IPS-11a (cell line): ENCODE results near the gene STYXL1.
A peak's percentile ranks its signal among the peaks of the same experiment; 100 is the strongest.

Experiments
- H3K4me3 ChIP-seq: one replicate; pipeline ENCODE4 v1.5.1; 2013; ENCODE audit warnings: low read depth, low read length, control low read depth

The STYXL1 gene

GRCh38 chr7:75995052-75995471 lies 52.7 kb downstream of the STYXL1 start:
- peak overlapping the region; percentile 30 for H3K4me3 ChIP-seq

DNA sequence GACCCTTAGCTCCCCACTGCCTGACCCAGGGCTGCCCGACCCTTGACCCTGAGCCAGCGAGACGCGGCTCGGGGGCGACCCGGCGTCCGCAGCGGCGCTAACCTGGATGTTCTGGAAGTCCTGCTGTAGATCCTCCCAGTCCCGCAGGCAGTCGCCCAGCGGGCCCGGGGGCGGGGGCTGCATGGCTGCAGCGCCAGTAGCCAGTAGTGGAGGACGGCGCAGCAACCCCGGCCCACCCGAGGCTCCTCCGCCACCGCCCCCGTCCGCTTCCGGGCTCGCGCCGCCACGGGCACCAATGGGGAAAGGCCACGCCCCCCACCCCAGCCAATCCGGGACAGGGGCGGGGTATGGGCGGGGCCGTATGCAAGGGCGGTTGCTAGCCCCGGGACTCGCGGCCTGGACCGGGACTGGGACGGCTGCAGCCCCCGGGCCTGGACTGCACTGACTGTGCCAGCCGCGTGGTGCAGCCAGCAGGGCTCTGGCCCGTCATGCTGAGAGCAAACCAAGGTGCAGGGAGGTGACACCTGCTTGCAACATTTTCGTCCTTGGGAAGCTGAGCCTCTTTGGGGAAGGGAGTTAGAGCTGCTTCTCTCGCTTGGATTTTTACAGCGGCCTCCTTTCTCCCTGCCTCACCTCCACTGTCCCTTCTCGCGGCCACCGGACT lies 53.3 kb downstream of the STYXL1 start, which contains the start of gene TMEM120A:
TSS of gene TMEM120A (minus strand) at position 208 of the 664 bp plus-strand sequence. CDS start at position 183, 25 bp downstream.
- H3K4me3 ChIP-seq, result peak within 1 kb of the TSS; percentile 66

DNA sequence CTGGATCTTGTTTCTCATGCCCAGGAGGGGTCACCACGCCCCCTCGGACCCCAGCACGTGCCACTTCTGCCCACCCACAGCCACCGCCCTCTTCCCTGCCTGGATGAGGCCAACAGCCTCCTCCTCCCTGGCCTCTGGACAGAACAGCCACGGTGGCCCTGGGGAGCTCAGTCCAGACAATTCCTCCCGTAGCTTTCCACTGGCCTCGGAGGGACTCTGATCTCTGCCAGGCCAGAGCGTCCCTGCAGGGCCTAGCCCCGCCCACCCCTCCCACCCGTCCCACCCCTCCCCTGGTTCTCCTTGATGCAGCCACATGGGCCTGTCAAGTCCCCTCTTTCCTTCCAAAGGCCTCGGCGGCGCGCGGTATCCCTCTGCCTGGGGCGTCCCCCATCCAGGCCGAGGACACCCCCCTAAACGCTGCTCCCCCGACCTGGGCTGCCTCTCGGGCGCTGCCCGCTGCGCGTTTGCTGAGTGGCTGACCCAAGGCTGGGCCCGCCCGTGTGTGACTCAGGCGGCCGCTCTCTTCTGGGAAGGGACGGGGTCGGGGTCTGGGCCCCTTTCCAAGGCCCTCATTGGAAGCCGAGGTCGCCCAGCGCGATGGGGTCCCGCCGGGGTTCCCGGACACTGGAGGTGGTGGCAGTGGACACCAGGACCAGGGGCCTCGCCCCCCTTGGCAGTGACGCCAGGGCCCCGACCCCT lies 54.0 kb downstream of the STYXL1 start:
- peak overlapping the region; percentile 66 for H3K4me3 ChIP-seq

- no peak overlapping the region for H3K4me3 ChIP-seq
These were observed 55.6 kb downstream of the STYXL1 start for GRCh38 chr7:75992083-75992755.

- no peak overlapping the region for H3K4me3 ChIP-seq
These were observed 56.2 kb downstream of the STYXL1 start for GRCh38 chr7:75991531-75992082.

DNA sequence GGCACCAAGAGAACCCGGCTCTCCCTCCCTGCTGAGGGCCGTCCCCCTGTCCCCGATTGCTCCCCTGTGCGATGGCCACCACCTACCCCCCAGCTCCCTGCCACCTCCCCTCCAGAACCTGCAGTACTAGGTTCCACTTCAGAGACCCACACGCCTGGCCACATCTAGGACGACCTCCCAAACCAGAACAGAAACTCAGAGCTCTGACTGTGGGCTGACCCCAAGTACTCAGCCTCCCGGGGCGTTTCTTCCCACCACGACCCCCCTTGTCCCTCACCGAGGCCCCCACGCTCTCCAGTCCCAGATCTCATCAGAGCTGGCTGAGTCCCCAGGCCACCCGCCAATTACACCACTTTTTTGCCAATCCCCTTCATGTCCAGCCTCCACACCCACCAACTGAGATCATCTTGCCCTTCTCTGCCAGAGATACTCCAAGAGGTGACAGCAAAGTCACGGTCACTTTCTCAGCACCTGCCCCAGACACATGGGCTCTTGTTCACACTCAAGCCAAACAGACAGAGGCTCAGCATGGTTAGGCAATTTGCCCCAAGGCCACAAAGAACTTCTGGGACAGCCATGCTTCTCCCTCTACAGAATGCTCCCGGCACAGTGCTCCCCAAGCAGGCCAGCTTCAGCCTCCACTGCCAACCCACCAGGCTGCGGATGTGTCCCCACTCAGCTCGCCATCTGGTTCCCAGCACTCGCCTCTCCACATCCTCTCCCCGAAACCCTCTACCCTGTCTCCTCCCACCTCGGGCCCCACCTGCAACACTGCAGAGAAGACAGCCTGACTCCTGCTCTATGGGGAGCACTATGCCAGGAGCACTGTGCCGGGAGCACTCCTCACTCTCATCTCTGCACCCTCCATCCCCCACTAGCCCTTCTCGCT lies 58.1 kb downstream of the STYXL1 start:
- H3K4me3 ChIP-seq, result no peak overlapping the region

DNA sequence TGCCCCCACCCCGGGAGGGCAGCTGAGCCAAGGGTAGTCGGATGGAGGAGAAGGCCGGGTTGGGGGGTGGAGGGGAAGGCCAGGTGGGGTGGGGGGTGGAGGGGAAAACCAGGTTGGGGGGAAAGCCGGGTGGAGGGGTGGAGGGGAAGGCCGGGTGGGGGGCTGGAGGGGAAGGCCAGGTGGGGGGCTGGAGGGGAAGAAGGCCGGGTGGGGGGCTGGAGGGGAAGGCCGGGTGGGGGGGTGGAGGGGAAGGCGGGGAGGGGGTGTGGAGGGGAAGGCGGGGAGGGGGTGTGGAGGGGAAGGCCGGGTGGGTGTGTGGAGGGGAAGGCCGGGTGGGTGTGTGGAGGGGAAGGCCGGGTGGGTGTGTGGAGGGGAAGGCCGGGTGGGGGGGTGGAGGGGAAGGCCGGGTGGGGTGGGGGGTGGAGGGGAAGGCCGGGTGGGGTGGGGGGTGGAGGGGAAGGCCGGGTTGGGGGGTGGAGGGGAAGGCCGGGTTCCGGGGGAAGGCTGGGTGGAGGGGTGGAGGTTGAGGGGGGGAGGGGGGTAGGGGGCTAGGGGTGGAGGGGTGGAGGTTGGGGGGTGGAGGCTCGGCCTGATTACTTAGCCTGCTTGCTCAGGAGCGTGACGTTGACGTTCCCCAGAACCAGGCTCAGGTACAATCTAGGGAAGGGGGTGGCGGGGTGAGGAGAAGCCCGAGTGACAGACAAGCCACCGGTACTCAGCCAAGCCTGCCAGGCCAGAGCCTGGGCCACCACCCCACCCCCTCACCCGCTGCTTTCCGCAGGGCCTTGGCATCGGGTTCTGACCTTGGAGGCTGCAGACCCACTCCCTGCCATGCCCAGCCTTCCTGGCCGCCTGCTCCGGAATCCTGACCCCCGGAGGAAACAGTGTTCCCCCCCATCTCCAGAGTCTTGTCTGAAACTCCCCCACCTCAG lies 59.0 kb downstream of the STYXL1 start:
- no peak overlapping the region for H3K4me3 ChIP-seq

- H3K4me3 ChIP-seq, result no peak overlapping the region
These were observed 59.8 kb downstream of the STYXL1 start for GRCh38 chr7:75987805-75988567.

DNA sequence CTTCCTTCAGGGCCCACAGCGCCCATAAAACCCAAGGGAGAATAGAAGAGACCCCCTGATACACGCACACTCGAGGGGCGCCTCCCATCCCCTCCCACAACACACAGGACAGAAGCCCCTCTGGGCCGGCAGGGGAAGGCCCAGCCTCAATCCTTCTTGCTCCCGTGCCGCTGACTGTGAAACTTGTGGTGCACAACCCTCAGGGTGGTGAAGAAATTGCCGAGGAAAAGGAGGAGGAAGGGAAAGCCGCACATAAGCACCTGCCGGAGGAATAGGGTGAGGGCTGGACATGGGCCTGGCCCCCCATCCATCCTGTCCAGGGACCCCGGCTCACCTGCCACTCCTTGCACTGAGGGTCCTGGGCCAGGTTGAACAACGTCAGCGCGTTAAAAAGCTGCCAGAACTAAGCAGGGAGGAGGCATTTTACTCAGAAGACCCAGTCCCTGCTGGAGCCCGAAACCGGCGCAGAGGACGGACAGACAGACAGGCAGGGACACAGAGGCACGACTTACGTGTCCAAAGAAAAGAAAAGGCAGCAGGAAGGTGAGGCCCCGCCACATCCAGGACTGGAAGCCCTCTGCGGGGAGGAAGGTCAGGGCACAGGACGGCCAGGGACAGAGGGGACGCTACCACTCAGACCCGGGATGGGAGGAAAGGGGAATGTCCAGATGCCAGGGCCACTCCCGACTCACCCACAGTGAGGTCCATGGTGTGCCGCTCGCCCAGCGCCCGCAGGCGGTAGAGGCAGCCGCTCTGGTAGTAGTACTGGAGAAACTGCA lies 60.6 kb downstream of the STYXL1 start:
- H3K4me3 ChIP-seq, result no peak overlapping the region

DNA sequence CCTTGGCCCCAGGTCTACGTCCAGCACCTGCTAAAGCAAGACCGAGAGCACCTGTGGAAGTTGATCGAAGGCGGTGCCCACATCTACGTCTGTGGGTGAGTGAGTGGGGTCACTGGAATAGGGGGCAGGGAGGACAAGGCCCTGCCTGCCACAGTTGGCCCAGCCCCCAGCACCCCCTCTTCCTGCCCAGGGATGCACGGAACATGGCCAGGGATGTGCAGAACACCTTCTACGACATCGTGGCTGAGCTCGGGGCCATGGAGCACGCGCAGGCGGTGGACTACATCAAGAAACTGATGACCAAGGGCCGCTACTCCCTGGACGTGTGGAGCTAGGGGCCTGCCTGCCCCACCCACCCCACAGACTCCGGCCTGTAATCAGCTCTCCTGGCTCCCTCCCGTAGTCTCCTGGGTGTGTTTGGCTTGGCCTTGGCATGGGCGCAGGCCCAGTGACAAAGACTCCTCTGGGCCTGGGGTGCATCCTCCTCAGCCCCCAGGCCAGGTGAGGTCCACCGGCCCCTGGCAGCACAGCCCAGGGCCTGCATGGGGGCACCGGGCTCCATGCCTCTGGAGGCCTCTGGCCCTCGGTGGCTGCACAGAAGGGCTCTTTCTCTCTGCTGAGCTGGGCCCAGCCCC lies 61.5 kb downstream of the STYXL1 start:
- H3K4me3 ChIP-seq, result no peak overlapping the region

DNA sequence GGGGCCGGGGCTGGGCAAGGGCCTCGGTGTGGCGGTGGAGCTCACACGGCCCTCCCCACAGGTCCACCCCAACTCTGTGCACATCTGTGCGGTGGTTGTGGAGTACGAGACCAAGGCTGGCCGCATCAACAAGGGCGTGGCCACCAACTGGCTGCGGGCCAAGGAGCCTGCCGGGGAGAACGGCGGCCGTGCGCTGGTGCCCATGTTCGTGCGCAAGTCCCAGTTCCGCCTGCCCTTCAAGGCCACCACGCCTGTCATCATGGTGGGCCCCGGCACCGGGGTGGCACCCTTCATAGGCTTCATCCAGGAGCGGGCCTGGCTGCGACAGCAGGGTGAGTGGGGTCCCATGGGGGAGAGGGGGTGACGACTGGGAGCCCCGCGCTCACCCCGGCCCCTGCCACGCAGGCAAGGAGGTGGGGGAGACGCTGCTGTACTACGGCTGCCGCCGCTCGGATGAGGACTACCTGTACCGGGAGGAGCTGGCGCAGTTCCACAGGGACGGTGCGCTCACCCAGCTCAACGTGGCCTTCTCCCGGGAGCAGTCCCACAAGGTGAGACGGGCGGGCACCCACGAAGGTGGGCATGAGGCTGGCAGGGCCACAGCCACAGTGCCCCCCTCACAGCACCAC lies 62.2 kb downstream of the STYXL1 start:
- no peak overlapping the region for H3K4me3 ChIP-seq

GRCh38 chr7:75985009-75985517 lies 62.7 kb downstream of the STYXL1 start:
- no peak overlapping the region for H3K4me3 ChIP-seq

DNA sequence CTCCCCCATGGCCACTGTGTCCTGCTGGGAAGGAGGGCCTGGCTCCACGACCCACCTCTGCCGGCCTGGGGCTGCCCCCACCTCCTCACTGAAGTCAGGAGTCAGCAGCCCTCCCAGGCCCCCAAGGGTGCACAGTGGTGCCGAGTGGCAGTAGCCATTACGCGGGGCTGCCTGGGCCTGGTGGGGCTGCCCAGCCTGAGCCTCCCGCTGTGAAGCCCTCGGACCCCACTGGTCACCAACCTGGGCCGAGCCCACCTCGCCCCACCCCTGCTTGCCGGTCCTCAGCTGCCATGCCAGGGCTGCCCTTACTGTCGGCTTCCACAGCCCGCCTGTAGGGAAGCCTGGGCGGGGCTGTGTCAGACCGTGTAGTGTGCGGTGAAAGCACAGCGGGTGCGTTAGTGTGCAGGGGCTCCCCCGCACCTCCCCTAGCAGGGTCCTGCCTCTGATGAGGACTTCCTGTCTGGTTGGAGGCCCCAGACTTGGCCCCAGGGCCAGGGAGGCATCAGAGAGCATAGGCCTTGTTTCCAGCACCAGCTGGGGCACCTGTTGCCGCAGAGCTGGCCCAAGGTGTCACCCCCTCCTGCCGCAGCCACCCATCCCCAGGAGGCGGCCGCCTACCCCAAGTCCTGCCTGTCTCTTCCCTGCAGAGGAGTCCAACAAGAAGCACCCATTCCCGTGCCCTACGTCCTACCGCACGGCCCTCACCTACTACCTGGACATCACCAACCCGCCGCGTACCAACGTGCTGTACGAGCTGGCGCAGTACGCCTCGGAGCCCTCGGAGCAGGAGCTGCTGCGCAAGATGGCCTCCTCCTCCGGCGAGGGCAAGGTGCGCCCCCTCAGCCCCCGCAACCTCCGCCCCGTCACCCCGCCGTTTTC lies 63.4 kb downstream of the STYXL1 start:
- H3K4me3 ChIP-seq, result no peak overlapping the region

GRCh38 chr7:75983471-75984129 lies 64.2 kb downstream of the STYXL1 start:
- no peak overlapping the region for H3K4me3 ChIP-seq

GRCh38 chr7:75982306-75983064 lies 65.3 kb downstream of the STYXL1 start:
- H3K4me3 ChIP-seq, result no peak overlapping the region
